ENCODE measurements around the gene PARD3B. TPM values are rescaled to one million over a fixed set of nuclear protein-coding genes. Genes with fewer than 3 reads are reported as not detected.

The PARD3B gene
- polyA plus RNA-seq, 3 donors = not detected

DNA sequence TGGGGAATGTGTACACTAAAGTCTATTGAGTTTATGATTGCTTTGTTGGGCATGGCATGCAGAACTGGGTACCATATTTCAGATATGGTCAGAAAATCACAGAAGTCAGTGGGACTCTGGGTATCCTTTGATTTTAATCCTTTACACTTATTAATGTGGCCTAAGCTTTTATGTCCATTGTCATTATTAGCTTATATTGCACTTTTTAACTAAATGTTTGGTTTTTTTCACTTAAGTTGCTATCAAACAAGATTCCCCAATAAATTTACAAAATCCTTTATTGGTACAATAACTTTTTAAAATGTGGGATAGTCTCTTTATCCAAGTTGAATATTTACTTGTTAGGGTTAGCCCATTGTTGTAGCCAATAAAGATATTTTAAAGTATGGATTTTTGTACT, 902.9 kb downstream of the PARD3B start:
- no peak overlapping the region for H3K4me3 ChIP-seq (replicated peaks in 1 of 3; ENCODE audit: low read depth in 2 of 3, low read length in 3 of 3)
- H2AFZ ChIP-seq (ENCODE audit: insufficient read depth, low read depth, low read length, poor library complexity, severe bottlenecking) = no peak overlapping the region
- H3K9ac ChIP-seq (ENCODE audit: insufficient read depth, low read length, poor library complexity, severe bottlenecking) = no peak overlapping the region
- Mint-ChIP-seq H3K27ac (no peak overlapping the region), H3K4me1 (no peaks in the 10 kb centered on the region), H3K27me3 (ENCODE audit: low read depth in 3 of 3) (no peaks in the 10 kb centered on the region), H3K4me3 (no peak overlapping the region), H3K36me3 (no peaks in the 10 kb centered on the region), H3K9me3 (peaks cover 6 to 20% (median 14%) of the 10 kb centered on the region in 7 donors)
- intact Hi-C loops (cut with micrococcal nuclease) = no loop called here
- H4K20me1 ChIP-seq (ENCODE audit: insufficient read depth, low read length) = no peaks in the 10 kb centered on the region
- H3K4me2 ChIP-seq (replicated peaks; ENCODE audit: extremely low read depth, low read length, poor library complexity, severe bottlenecking) = no peak overlapping the region
- H3K27me3 ChIP-seq (ENCODE audit: control insufficient read depth in 2 of 2, insufficient read depth in 2 of 2, low read length in 2 of 2) = no peaks in the 10 kb centered on the region
- no peaks in the 10 kb centered on the region for H3K36me3 ChIP-seq (replicated peaks in 1 of 2; ENCODE audit: control insufficient read depth in 1 of 2, insufficient read depth in 2 of 2, low read length in 2 of 2)
- no peaks in the 10 kb centered on the region for H3K79me2 ChIP-seq (ENCODE audit: insufficient read depth, low read length)
- no peaks in the 10 kb centered on the region for H3K4me1 ChIP-seq (ENCODE audit: control insufficient read depth in 1 of 2, insufficient read depth in 2 of 2, low read length in 2 of 2)
- TF ChIP-seq, protein P1, sequence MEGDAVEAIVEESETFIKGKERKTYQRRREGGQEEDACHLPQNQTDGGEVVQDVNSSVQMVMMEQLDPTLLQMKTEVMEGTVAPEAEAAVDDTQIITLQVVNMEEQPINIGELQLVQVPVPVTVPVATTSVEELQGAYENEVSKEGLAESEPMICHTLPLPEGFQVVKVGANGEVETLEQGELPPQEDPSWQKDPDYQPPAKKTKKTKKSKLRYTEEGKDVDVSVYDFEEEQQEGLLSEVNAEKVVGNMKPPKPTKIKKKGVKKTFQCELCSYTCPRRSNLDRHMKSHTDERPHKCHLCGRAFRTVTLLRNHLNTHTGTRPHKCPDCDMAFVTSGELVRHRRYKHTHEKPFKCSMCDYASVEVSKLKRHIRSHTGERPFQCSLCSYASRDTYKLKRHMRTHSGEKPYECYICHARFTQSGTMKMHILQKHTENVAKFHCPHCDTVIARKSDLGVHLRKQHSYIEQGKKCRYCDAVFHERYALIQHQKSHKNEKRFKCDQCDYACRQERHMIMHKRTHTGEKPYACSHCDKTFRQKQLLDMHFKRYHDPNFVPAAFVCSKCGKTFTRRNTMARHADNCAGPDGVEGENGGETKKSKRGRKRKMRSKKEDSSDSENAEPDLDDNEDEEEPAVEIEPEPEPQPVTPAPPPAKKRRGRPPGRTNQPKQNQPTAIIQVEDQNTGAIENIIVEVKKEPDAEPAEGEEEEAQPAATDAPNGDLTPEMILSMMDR (IDR thresholded peaks at IDR 0.05) = no peak
- peaks cover 0 to 11% of the 10 kb centered on the region in 2 donors for H3K9me3 ChIP-seq (replicated peaks in 1 of 2; ENCODE audit: control insufficient read depth in 1 of 2, insufficient read depth in 1 of 2, low read length in 2 of 2)
- no peak for DNase-seq
- H3K27ac ChIP-seq (ENCODE audit: low read depth in 1 of 2, low read length in 2 of 2) = no peak overlapping the region

DNA sequence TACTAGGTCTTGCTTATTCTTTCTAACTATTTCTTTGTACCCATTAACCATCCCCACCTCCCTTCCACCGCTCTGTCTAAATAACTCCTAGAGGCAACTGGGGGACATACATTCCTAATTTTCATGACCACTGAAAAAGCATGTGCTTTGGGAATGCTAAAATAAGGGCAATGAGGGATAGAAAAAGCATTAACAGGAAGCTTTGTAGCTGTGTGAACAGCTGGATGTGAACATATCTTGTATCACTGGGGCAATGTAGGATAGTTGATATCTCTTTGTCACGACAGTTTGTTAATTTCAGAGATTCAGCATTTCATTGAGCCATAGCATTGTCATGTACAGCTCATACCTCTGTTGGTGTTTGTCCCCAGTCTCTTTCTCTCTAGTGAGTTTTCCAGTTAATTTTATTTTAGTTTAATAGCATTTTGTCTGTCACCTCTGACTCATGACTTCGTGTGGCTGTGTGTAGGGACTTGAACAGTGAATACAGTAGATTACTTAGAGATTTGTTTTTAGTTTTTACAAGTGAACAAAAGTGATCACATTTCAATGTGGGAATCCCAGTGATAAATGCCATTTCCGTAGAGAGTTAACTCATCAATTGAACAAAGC, 906.7 kb downstream of the PARD3B start:
- intact Hi-C loops (cut with micrococcal nuclease) = no loop called here
- Histone ChIP-seq H4K20me1 (ENCODE audit: insufficient read depth, low read length) (no peaks in the 10 kb centered on the region), H3K4me1 (ENCODE audit: control insufficient read depth in 1 of 2, insufficient read depth in 2 of 2, low read length in 2 of 2) (no peaks in the 10 kb centered on the region), H3K27ac (ENCODE audit: low read depth in 1 of 2, low read length in 2 of 2) (no peak overlapping the region), H3K4me3 (replicated peaks in 1 of 3; ENCODE audit: low read depth in 2 of 3, low read length in 3 of 3) (no peak overlapping the region), H3K9ac (ENCODE audit: insufficient read depth, low read length, poor library complexity, severe bottlenecking) (no peak overlapping the region), H3K36me3 (replicated peaks in 1 of 2; ENCODE audit: control insufficient read depth in 1 of 2, insufficient read depth in 2 of 2, low read length in 2 of 2) (no peaks in the 10 kb centered on the region), H3K27me3 (ENCODE audit: control insufficient read depth in 2 of 2, insufficient read depth in 2 of 2, low read length in 2 of 2) (no peaks in the 10 kb centered on the region), H3K9me3 (replicated peaks in 1 of 2; ENCODE audit: control insufficient read depth in 1 of 2, insufficient read depth in 1 of 2, low read length in 2 of 2) (peaks cover 0 to 3% of the 10 kb centered on the region in 2 donors), H3K4me2 (replicated peaks; ENCODE audit: extremely low read depth, low read length, poor library complexity, severe bottlenecking) (no peak overlapping the region), H3K79me2 (ENCODE audit: insufficient read depth, low read length) (no peaks in the 10 kb centered on the region), H2AFZ (ENCODE audit: insufficient read depth, low read depth, low read length, poor library complexity, severe bottlenecking) (no peak overlapping the region)
- H3K27ac Mint-ChIP-seq = no peak overlapping the region
- DNase-seq = no peak
- H3K27me3 Mint-ChIP-seq (ENCODE audit: low read depth in 3 of 3) = no peaks in the 10 kb centered on the region
- WGBS (ENCODE audit: insufficient coverage) = no CpG with 5 or more reads among the region's 4 CpGs
- peaks cover 0 to 7% (median 6%) of the 10 kb centered on the region in 7 donors for H3K9me3 Mint-ChIP-seq
- no peak overlapping the region for H3K4me3 Mint-ChIP-seq
- no peaks in the 10 kb centered on the region for H3K4me1 Mint-ChIP-seq
- TF ChIP-seq, protein P1 (IDR thresholded peaks at IDR 0.05) = no peak
- no peaks in the 10 kb centered on the region for H3K36me3 Mint-ChIP-seq

All from CD14-positive monocyte (primary cell).